Stimulated activated naive CD8-positive, alpha-beta T cell treated with anti-CD3 and anti-CD28 coated beads, Interleukin-15, Interleukin-2, amounts not matched to agents 100 ng/mL and 50 ng/mL, for 24 hours (primary cell): ENCODE results near the gene MORC4.
"Not testable (repeated sequence)": the region's sequence is repeated elsewhere in the genome, so short reads cannot be mapped to it uniquely, and the experiment has no call there.

Source experiments
- H3K27ac Mint-ChIP-seq: one replicate; pipeline ENCODE4 v1.8.0; 2021; ENCODE audit warnings: mild to moderate bottlenecking, mixed read lengths
- H3K27me3 Mint-ChIP-seq: one replicate; pipeline ENCODE4 v1.8.0; 2021; ENCODE audit warnings: mixed read lengths
- H3K36me3 Mint-ChIP-seq: one replicate; pipeline ENCODE4 v1.8.0; 2021; ENCODE audit warnings: low read depth, mixed read lengths
- H3K4me1 Mint-ChIP-seq: one replicate; pipeline ENCODE4 v1.8.0; 2021; ENCODE audit warnings: low read depth, mixed read lengths
- H3K4me3 Mint-ChIP-seq: one replicate; pipeline ENCODE4 v1.8.0; 2021; ENCODE audit warnings: mild to moderate bottlenecking, mixed read lengths
- H3K9me3 Mint-ChIP-seq: one replicate; pipeline ENCODE4 v1.8.0; 2021; ENCODE audit warnings: mixed read lengths

MORC4 gene

DNA sequence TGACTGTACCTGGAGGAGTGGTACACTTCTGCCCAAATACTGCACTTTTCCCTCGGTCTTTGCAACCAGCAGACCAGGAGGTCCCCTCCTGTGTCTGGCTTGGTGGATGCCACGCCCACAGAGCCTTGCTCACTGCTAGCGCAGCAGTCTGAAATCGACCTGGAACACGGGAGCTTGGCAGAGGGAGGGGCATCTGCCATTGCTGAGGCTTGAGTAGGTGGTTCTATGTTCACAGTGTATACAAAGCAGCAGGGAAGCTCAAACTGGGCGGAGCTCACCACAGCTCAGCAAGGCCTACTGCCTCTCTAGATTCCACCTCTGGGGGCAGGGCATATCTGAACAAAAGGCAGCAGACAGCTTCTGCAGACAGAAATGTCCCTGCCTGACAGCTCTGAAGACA, 33.5 kb downstream of the MORC4 start:
- not testable (repeated sequence) for H3K27me3 Mint-ChIP-seq, H3K9me3 Mint-ChIP-seq, H3K27ac Mint-ChIP-seq, H3K4me1 Mint-ChIP-seq, H3K4me3 Mint-ChIP-seq
- peaks cover 50% of the 10 kb centered on the region for H3K36me3 Mint-ChIP-seq

- Mint-ChIP-seq H3K4me3 (no peak overlapping the region), H3K9me3 (peaks cover 4% of the 10 kb centered on the region), H3K27ac (no peak overlapping the region), H3K4me1 (no peaks in the 10 kb centered on the region), H3K27me3 (no peaks in the 10 kb centered on the region), H3K36me3 (peaks cover 39% of the 10 kb centered on the region)
Measured at GRCh38 chrX:106964290-106964689, 35.7 kb downstream of the MORC4 start.

DNA sequence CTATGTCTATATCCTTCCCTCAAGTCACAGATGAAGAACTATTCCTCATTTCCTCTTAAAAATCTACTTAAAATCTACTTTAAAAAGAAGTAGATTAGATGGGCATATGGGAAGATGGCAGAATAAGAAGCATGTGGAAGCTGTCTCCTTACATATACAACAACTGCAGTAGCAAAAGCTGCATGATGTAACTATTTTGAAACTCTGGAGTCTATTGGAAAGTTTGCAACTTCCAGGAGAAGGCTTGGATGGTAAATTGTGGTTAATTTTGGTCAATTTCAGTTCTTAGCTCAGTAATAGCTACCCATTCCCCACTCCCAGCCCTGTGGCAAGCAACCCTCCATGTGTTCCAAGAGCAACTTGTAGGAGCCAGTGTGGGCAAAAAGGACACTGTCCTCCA, 36.9 kb downstream of the MORC4 start:
- H3K4me3 Mint-ChIP-seq = no peak overlapping the region
- H3K9me3 Mint-ChIP-seq = peaks cover 4% of the 10 kb centered on the region
- no peaks in the 10 kb centered on the region for H3K27me3 Mint-ChIP-seq
- no peak overlapping the region for H3K27ac Mint-ChIP-seq
- H3K4me1 Mint-ChIP-seq = no peaks in the 10 kb centered on the region
- peaks cover 28% of the 10 kb centered on the region for H3K36me3 Mint-ChIP-seq

DNA sequence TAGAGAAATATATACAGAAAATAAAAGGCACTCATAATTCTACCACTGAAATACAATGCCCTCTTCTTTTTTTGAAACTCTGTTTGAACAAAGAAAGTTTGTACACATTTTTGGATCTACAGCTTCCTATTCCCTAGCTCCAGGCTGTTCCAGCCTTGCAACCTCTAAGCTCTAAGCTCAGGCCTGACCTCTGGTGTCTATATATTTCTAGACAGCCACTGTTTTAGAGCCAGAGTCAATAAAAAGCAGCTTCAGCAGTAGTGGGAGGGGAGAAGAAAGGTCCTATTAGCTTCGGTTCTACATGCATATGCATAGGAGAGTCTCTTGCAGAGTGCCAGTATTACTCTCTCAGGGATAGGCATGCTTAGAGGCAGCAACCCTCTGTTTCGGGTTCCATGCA, 40.1 kb downstream of the MORC4 start:
- H3K36me3 Mint-ChIP-seq = peaks cover 17% of the 10 kb centered on the region
- no peak overlapping the region for H3K27ac Mint-ChIP-seq
- no peaks in the 10 kb centered on the region for H3K27me3 Mint-ChIP-seq
- no peaks in the 10 kb centered on the region for H3K4me1 Mint-ChIP-seq
- H3K9me3 Mint-ChIP-seq = no peaks in the 10 kb centered on the region
- H3K4me3 Mint-ChIP-seq = no peak overlapping the region

DNA sequence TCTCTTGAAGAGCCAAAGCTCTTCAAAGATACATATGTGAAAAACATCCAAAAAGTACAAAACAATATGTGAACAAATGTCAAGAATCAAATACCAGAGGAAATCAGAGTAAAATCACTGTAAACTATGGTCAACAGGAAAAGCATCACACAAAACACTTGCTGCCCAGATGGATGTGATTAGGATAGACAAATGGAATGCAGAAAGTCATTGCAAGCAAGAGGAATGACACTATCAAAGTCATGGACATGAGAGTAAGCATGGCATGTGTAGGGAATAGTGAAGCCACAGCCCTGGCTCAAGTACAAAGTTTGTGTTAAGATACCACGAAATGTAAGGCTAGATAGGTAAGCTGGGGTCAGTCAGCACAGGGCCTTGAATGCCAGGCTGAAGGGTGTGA, 42.2 kb downstream of the MORC4 start:
- Mint-ChIP-seq H3K4me1 (no peaks in the 10 kb centered on the region), H3K27me3 (no peaks in the 10 kb centered on the region), H3K36me3 (peaks cover 13% of the 10 kb centered on the region), H3K9me3 (no peaks in the 10 kb centered on the region), H3K4me3 (no peak overlapping the region), H3K27ac (no peak overlapping the region)

- H3K27ac Mint-ChIP-seq = no peak overlapping the region
- peaks cover 6% of the 10 kb centered on the region for H3K36me3 Mint-ChIP-seq
- no peaks in the 10 kb centered on the region for H3K27me3 Mint-ChIP-seq
- H3K4me3 Mint-ChIP-seq = no peak overlapping the region
- no peaks in the 10 kb centered on the region for H3K4me1 Mint-ChIP-seq
- no peaks in the 10 kb centered on the region for H3K9me3 Mint-ChIP-seq
Measured at GRCh38 chrX:106955004-106955772, 44.8 kb downstream of the MORC4 start.

- Mint-ChIP-seq H3K27ac (no peak overlapping the region), H3K9me3 (no peaks in the 10 kb centered on the region), H3K4me1 (no peaks in the 10 kb centered on the region), H3K36me3 (peaks cover 6% of the 10 kb centered on the region), H3K27me3 (no peaks in the 10 kb centered on the region), H3K4me3 (no peak overlapping the region)
Measured at GRCh38 chrX:106954041-106954440, 46.0 kb downstream of the MORC4 start.

DNA sequence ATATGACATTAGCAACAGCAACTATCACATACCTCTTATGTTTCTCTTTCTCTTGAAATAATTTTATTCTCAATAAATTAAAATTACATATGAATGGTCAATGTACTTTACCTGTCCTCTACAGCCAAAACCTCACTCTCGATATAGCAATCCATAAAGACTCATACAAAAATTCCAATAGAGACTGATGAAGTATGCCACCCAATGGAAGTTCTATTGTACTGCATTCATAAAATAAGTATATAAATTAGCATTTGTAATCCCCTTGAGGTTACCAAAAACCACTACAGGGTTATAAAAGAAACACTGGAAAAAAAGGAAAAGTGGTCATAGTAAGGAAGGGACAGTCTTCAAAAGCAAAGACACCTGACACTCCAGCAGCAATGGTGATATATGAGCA, 47.0 kb downstream of the MORC4 start:
- H3K36me3 Mint-ChIP-seq = peaks cover 6% of the 10 kb centered on the region
- no peak overlapping the region for H3K4me3 Mint-ChIP-seq
- H3K4me1 Mint-ChIP-seq = no peaks in the 10 kb centered on the region
- H3K9me3 Mint-ChIP-seq = no peaks in the 10 kb centered on the region
- no peaks in the 10 kb centered on the region for H3K27me3 Mint-ChIP-seq
- H3K27ac Mint-ChIP-seq = no peak overlapping the region

GRCh38 chrX:106952538-106952937, 47.5 kb downstream of the MORC4 start:
- Mint-ChIP-seq H3K27me3 (no peaks in the 10 kb centered on the region), H3K4me1 (no peaks in the 10 kb centered on the region), H3K4me3 (no peak overlapping the region), H3K9me3 (no peaks in the 10 kb centered on the region), H3K27ac (no peak overlapping the region), H3K36me3 (peaks cover 6% of the 10 kb centered on the region)

GRCh38 chrX:106952089-106952488, 47.9 kb downstream of the MORC4 start:
- no peaks in the 10 kb centered on the region for H3K9me3 Mint-ChIP-seq
- peaks cover 6% of the 10 kb centered on the region for H3K36me3 Mint-ChIP-seq
- H3K27ac Mint-ChIP-seq = no peak overlapping the region
- no peaks in the 10 kb centered on the region for H3K4me1 Mint-ChIP-seq
- H3K27me3 Mint-ChIP-seq = no peaks in the 10 kb centered on the region
- no peak overlapping the region for H3K4me3 Mint-ChIP-seq

- no peak overlapping the region for H3K4me3 Mint-ChIP-seq
- no peaks in the 10 kb centered on the region for H3K4me1 Mint-ChIP-seq
- no peaks in the 10 kb centered on the region for H3K27me3 Mint-ChIP-seq
- peaks cover 6% of the 10 kb centered on the region for H3K36me3 Mint-ChIP-seq
- H3K27ac Mint-ChIP-seq = no peak overlapping the region
- H3K9me3 Mint-ChIP-seq = no peaks in the 10 kb centered on the region
Measured at GRCh38 chrX:106951230-106951629, 48.8 kb downstream of the MORC4 start.

- H3K4me3 Mint-ChIP-seq = no peak overlapping the region
- H3K9me3 Mint-ChIP-seq = no peaks in the 10 kb centered on the region
- peaks cover 1% of the 10 kb centered on the region for H3K36me3 Mint-ChIP-seq
- no peaks in the 10 kb centered on the region for H3K27me3 Mint-ChIP-seq
- no peak overlapping the region for H3K27ac Mint-ChIP-seq
- no peaks in the 10 kb centered on the region for H3K4me1 Mint-ChIP-seq
Measured at GRCh38 chrX:106950381-106950780, 49.6 kb downstream of the MORC4 start.

DNA sequence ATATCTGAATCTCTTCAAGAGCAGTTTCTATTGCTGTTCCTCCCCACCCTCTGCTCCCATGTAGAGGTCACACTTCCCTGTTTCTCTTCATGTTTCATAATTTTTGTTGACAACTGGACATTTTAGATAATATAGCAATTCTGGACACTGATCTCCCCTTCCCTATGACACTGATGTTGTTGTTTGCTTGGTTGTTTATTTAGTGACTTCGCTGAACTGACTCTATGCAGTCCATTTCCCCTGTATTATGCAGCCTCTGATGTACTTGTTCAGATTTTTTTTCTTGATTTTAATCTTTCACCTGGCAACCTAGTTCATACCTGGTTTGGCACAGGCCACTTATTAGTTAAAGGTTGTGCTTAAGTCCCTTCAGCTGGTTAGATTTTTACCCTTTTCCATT, 50.6 kb downstream of the MORC4 start:
- Mint-ChIP-seq H3K36me3 (no peaks in the 10 kb centered on the region), H3K4me1 (no peaks in the 10 kb centered on the region), H3K9me3 (no peaks in the 10 kb centered on the region), H3K4me3 (no peak overlapping the region), H3K27ac (no peak overlapping the region), H3K27me3 (no peaks in the 10 kb centered on the region)

DNA sequence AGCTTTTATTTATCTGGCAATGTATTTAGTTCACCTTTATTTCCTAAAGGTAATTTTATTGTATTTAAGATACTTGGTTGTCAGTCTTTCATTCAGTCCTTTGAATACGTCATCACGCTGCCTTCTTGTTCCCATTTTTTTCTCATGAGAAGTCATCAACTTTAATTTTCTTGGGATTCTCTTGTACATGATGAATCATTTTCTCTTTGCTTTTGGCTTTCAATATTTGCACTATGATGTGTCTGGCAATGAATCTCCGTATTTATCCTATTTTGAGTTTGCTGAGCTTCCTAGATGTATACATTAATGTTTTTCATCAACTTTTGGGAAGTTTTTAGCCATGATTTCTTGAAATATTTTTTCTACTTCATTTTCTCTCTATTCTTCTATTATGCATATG, 51.4 kb downstream of the MORC4 start:
- Mint-ChIP-seq H3K27ac (no peak overlapping the region), H3K4me1 (no peaks in the 10 kb centered on the region), H3K4me3 (no peak overlapping the region)

DNA sequence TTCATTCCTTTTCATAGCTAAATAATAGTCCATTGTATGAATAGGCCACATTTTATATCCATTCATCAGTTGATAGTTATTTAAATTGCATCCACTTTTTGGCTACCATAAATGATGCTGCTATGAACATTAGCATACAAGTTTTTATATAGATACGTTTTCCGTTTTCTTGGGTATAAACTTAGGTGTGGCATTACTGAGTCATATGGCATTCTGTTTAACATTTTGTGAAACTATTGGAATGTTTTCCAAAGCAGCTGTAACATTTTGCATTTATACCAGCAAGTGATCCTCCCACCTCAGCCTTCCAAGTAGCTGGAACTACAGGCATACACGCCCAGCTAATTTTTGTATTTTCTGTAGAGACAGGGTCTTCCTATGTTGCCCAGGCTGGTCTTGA, 53.5 kb downstream of the MORC4 start:
- H3K36me3 Mint-ChIP-seq = peaks cover 8% of the 10 kb centered on the region
- no peak overlapping the region for H3K27ac Mint-ChIP-seq
- H3K4me3 Mint-ChIP-seq = no peak overlapping the region
- H3K27me3 Mint-ChIP-seq = no peaks in the 10 kb centered on the region
- no peaks in the 10 kb centered on the region for H3K4me1 Mint-ChIP-seq
- no peaks in the 10 kb centered on the region for H3K9me3 Mint-ChIP-seq

More for the DNA sequence above, 51.4 kb downstream of the MORC4 start:
- H3K36me3 Mint-ChIP-seq = no peaks in the 10 kb centered on the region
- H3K27me3 Mint-ChIP-seq = no peaks in the 10 kb centered on the region
- H3K9me3 Mint-ChIP-seq = no peaks in the 10 kb centered on the region

DNA sequence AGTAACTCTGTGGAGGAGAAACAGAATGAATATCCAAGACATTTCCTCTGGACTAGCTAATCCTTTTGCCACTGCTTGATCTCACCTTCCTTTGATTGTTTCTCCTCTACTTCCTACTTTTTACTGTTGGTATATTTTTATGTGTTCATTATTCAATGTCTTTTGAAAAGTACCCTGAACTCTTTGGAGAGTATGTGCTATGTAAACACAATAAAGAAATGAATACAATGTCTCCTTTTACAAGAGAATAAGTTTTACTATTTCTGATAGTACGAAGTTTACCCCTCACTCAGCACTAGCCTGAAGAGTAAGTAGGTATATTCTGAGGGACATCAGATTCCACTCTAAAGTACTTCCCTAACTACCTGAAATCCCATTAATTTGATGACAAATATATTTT, 59.9 kb downstream of the MORC4 start:
- no peak overlapping the region for H3K27ac Mint-ChIP-seq
- H3K27me3 Mint-ChIP-seq = no peaks in the 10 kb centered on the region
- no peaks in the 10 kb centered on the region for H3K4me1 Mint-ChIP-seq
- H3K9me3 Mint-ChIP-seq = no peaks in the 10 kb centered on the region
- H3K36me3 Mint-ChIP-seq = peaks cover 8% of the 10 kb centered on the region
- no peak overlapping the region for H3K4me3 Mint-ChIP-seq
